HepG2 (cell line): ENCODE results near the gene TFEB. TPM values are rescaled to one million over a fixed set of nuclear protein-coding genes. Genes with fewer than 3 reads are reported as not detected.

Experiments used
- ATAC-seq: fragments of 200-7000 bp; cut with Tn5 transposase; 3 replicates; pipeline ENCODE4 v1.9.1; 2020; ENCODE audit warnings: mild to moderate bottlenecking, moderate library complexity
- BruUV-seq: library from RNA; stranded (reverse); fragments of 400-500 nt; replicated peaks from 2 replicates; lab custom pipeline; 2021; lab: Mats Ljungman, UMichigan
- CTCF ChIA-PET: fragments of 300-600 bp; formaldehyde crosslinking; extraction: SDS; loops from one replicate; lab custom pipeline; 2021; ENCODE audit warnings: low total read pairs, inconsistent platforms, low intra/inter-chr PET ratio; lab: Yijun Ruan, JAX
- POLR2A ChIA-PET: fragments of 350-600 bp; sonication (Branson Sonifier 250); formaldehyde crosslinking; loops from one replicate; lab custom pipeline; 2020; ENCODE audit warnings: antibody characterized with exemption, inconsistent platforms; lab: Yijun Ruan, JAX
- DNase-seq: peaks from one replicate; pipeline ENCODE4 v3.0.0-alpha.2; 2015; ENCODE audit warnings: low spot score
- FAIRE-seq: peaks from 3 replicates; lab custom pipeline; 2011; peaks lifted over from hg19 to GRCh38; lab: Jason Lieb, UNC
- H2AFZ ChIP-seq: one replicate; pipeline ENCODE4 v1.6.1; 2011; ENCODE audit warnings: low read length, inconsistent platforms
- H3K27ac ChIP-seq: fragments of 300-600 bp; 3 replicates; pipeline ENCODE4 v1.8.0; 2011; ENCODE audit warnings: mixed run types, mild to moderate bottlenecking, mixed read lengths, low read length, inconsistent platforms; ENCODE audit not compliant: insufficient read depth; ENCODE audit errors: extremely low read length
- H3K27me3 ChIP-seq, 2 experiments: fragments of 200-600 bp in 1 of 2; 2 replicates in 1 of 2; 3 replicates in 1 of 2; pipeline versions ENCODE4 v1.6.0 to v1.8.0; 2011; ENCODE audit warnings: low read length in 2 of 2, mild to moderate bottlenecking in 2 of 2, moderate library complexity in 2 of 2, inconsistent platforms in 1 of 2; ENCODE audit not compliant: insufficient read depth in 2 of 2, control insufficient read depth in 1 of 2
- H3K36me3 ChIP-seq, 2 experiments: fragments of 200-600 bp in 1 of 2; replicated peaks in 1 of 2; 2 replicates in 1 of 2; 3 replicates in 1 of 2; pipeline versions ENCODE4 v1.5.1 to v1.8.0; 2011; ENCODE audit warnings: low read length in 2 of 2, inconsistent platforms in 1 of 2; ENCODE audit not compliant: insufficient read depth in 2 of 2, control insufficient read depth in 1 of 2
- H3K4me1 ChIP-seq: 2 replicates; pipeline ENCODE4 v1.5.1; 2012; ENCODE audit warnings: low read length, inconsistent platforms; ENCODE audit not compliant: insufficient read depth
- H3K4me2 ChIP-seq: 2 replicates; pipeline ENCODE4 v1.6.0; 2011; ENCODE audit warnings: low read depth, low read length, inconsistent platforms
- H3K4me3 ChIP-seq, 3 experiments: fragments of 200-600 bp in 1 of 3; sonication (generic), shearing (Covaris generic) in 1 of 3; replicated peaks in 1 of 3; 2 replicates each; pipeline ENCODE4 v1.5.1; 2011 to 2016; ENCODE audit warnings: low read length in 3 of 3, inconsistent platforms in 2 of 3, low read depth in 2 of 3, mild to moderate bottlenecking in 2 of 3, control low read depth in 1 of 3, mixed read lengths in 1 of 3; ENCODE audit not compliant: insufficient read depth in 1 of 3
- H3K79me2 ChIP-seq: one replicate; pipeline ENCODE4 v1.6.1; 2011; ENCODE audit warnings: low read length, inconsistent platforms; ENCODE audit not compliant: insufficient read depth
- H3K9ac ChIP-seq: 2 replicates; pipeline ENCODE4 v1.6.0; 2011; ENCODE audit warnings: mild to moderate bottlenecking, low read depth, low read length, inconsistent platforms; ENCODE audit not compliant: insufficient read depth
- H3K9me3 ChIP-seq: 2 replicates; pipeline ENCODE4 v1.5.1; 2012; ENCODE audit warnings: mild to moderate bottlenecking, low read length
- H4K20me1 ChIP-seq: 2 replicates; pipeline ENCODE4 v1.6.0; 2011; ENCODE audit warnings: inconsistent platforms, mild to moderate bottlenecking, low read length, moderate library complexity; ENCODE audit not compliant: insufficient read depth
- GATA4 ChIP-seq: sonication (generic); IDR thresholded peaks from 2 replicates; pipeline ENCODE4 v1.6.1; 2016; ENCODE audit warnings: antibody characterized with exemption, low read depth, borderline replicate concordance
- JUND ChIP-seq: sonication (generic); formaldehyde crosslinking; IDR thresholded peaks from 2 replicates; pipeline ENCODE4 v1.8.0; 2022; ENCODE audit warnings: mild to moderate bottlenecking, missing genetic modification reagents
- KDM5A ChIP-seq: fragments of 200-600 bp; sonication (generic); IDR thresholded peaks from 2 replicates; pipeline ENCODE4 v1.7.0; 2018; ENCODE audit warnings: antibody characterized with exemption, mild to moderate bottlenecking, low read length, borderline replicate concordance
- ZNF143 ChIP-seq: sonication (generic); formaldehyde crosslinking; IDR thresholded peaks from 2 replicates; pipeline ENCODE4 v1.4.0; 2020; ENCODE audit warnings: missing genetic modification reagents
- ZNF44 ChIP-seq: sonication (generic); formaldehyde crosslinking; IDR thresholded peaks from 2 replicates; pipeline ENCODE4 v1.5.1; 2020; ENCODE audit warnings: mild to moderate bottlenecking, missing genetic modification reagents
- ZNF672 ChIP-seq: sonication (generic); formaldehyde crosslinking; IDR thresholded peaks from 2 replicates; pipeline ENCODE4 v1.8.1; 2022; ENCODE audit warnings: missing genetic modification reagents
- ZNF703 ChIP-seq: sonication (generic); formaldehyde crosslinking; IDR thresholded peaks from 2 replicates; pipeline ENCODE4 v1.5.1; 2020; ENCODE audit warnings: missing genetic modification reagents, mild to moderate bottlenecking, moderate library complexity, borderline replicate concordance
- ZNF737 ChIP-seq: sonication (generic); formaldehyde crosslinking; IDR thresholded peaks from 2 replicates; pipeline ENCODE4 v1.5.0; 2020; ENCODE audit warnings: missing genetic modification reagents, mild to moderate bottlenecking, borderline replicate concordance
- ZNF775 ChIP-seq: sonication (generic); formaldehyde crosslinking; IDR thresholded peaks from 2 replicates; pipeline ENCODE4 v1.4.0; 2020; ENCODE audit warnings: missing genetic modification reagents, mild to moderate bottlenecking, moderate library complexity, borderline replicate concordance
- WGBS: methylation state at CpG from one replicate; pipeline ENCODE4 v1.1.6; 2017; ENCODE audit warnings: low lambda C conversion rate; 5-methylcytosine and 5-hydroxymethylcytosine counted together
- in situ Hi-C: cut with HindIII; loops from 2 replicates; pipeline ENCODE4 v1.10.0; 2017; ENCODE audit warnings: low pct_unique_long_range_greater_than_20kb; ENCODE audit not compliant: extremely low pct_ligation_motif_present
- intact Hi-C: fragments of 100-400 bp; cut with micrococcal nuclease; formaldehyde crosslinking; loops from one replicate; pipeline ENCODE4 v1.10.0; 2022; ENCODE audit not compliant: unreplicated experiment
- polyA plus RNA-seq, 8 experiments: library from polyadenylated mRNA; depleted of rRNA in 3 of 8; stranded (reverse) in 7 of 8; unstranded in 1 of 8; fragments of >200 nt; fragmentation: Illumina TruSeq in 4 of 8; extraction: Trizol in 4 of 8; gene quantifications; 2 replicates each; pipeline versions ENCODE4 v1.2.1 to v1.2.3, GENCODE V29; 2011 to 2016; ENCODE audit warnings: low read depth in 4 of 8, missing spikeins in 1 of 8, mixed read lengths in 1 of 8; ENCODE audit not compliant: insufficient read depth in 1 of 8
- total RNA-seq, 5 experiments: library from RNA; depleted of rRNA; stranded (reverse); fragments of >200 nt; fragmentation: Illumina TruSeq; extraction: Trizol; gene quantifications; 2 replicates each; pipeline ENCODE4 v1.2.3, GENCODE V29; 2016; ENCODE audit warnings: low read depth in 1 of 5
- TF ChIP-seq, protein P1 (sequence below): sonication (generic); formaldehyde crosslinking; IDR thresholded peaks from 2 replicates; pipeline ENCODE4 v1.4.0; 2020; ENCODE audit warnings: mild to moderate bottlenecking, missing genetic modification reagents
- TF ChIP-seq, protein P2 (sequence below): sonication (generic); formaldehyde crosslinking; IDR thresholded peaks from 2 replicates; pipeline ENCODE4 v1.4.0; 2020; ENCODE audit warnings: missing genetic modification reagents, borderline replicate concordance
- TF ChIP-seq, protein P3 (sequence below): sonication (generic); formaldehyde crosslinking; IDR thresholded peaks from 2 replicates; pipeline ENCODE4 v1.4.0; 2020; ENCODE audit warnings: missing genetic modification reagents
- TF ChIP-seq, protein P4 (sequence below): sonication (generic); formaldehyde crosslinking; IDR thresholded peaks from 2 replicates; pipeline ENCODE4 v1.5.1; 2020; ENCODE audit warnings: missing genetic modification reagents, mild to moderate bottlenecking, borderline replicate concordance

The TFEB gene
- total and polyA plus RNA-seq, 2 of the 13 experiments (the other 11 are each of a cell fraction or from before 2014, with no cell fraction given): 13.3 to 18.7 TPM

DNA sequence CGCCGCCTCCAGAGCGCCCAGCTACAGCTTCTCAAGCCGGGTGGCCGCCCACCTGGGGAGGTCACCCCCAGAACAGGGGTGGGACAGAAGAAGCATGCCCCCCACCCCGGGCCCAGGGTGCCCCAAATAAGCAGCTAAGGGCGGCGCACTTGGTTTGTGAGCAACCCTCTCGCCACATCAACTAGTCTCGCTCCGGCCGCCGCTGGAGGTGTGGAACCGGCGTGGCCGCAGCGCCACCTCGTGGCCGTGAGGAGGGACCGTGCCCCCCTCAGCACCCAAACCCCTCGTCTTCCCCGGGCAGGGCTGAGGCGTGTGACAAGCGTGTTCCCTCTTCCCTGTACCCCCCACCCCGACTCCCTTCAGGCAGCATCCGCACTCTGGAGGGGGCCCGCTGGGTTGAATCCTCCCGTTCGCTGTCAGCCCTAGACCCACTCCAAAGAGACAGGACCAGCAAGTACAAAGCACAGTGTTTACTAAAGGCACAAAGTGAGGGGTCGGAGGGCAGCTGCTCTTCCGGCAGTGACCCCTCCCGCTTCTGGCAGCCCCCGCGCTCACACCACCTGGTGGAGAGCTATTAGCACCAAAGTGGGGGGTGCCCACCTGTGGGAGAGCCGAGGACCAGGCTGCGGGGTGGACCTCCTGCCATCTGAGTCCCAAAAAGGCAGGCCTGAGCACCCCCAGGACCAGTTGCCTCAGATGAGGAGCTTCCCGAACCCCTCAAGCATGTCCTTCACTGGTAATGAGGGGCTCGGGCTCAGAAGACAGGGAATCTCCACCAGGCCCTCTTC, 51.7 kb downstream of the TFEB start:
- Histone ChIP-seq H3K4me1 (peaks cover 26% of the 10 kb centered on the region), H3K9me3 (no peaks in the 10 kb centered on the region), H3K27ac (no peak overlapping the region), H2AFZ (no peak overlapping the region), H4K20me1 (no peaks in the 10 kb centered on the region), H3K4me2 (peak overlapping the region; percentile 73), H3K36me3 (peaks cover 5 to 7% of the 10 kb centered on the region in 2 experiments; a peak in 1 of 5 replicates), H3K4me3 (peak overlapping the region in 2 of 3 experiments; percentile 36 to 60; a peak in 4 of 6 replicates), H3K27me3 (peaks cover 7 to 23% of the 10 kb centered on the region in 2 experiments; a peak in 3 of 5 replicates), H3K9ac (peak overlapping the region; percentile 3; the same call in 1 of the 2 replicates), H3K79me2 (no peaks in the 10 kb centered on the region)
- CTCF ChIA-PET: interaction anchor here (0.8 to 6.0 kb wide), 7 partner anchors 9 to 316 kb away, joined by 3 to 154 read pairs (median 4); no protein-coding TSS in a partner anchor
- in situ Hi-C loops (loop anchor here (5.0 kb wide), 3 partner anchors 81 to 311 kb away; no protein-coding TSS in a partner anchor), intact Hi-C loops (loop anchor here (5.0 kb wide), 1 partner anchor 376 kb away; no protein-coding TSS in a partner anchor)
- DNase-seq: peak; percentile 57
- FAIRE-seq: peak; percentile 82
- POLR2A ChIA-PET: interaction anchor here (0.5 to 1.1 kb wide), 2 partner anchors 50 to 195 kb away, joined by 3 read pairs; no protein-coding TSS in a partner anchor
- WGBS: 35% methylated on average over 11 of the region's 38 CpGs
- ATAC-seq: peak; percentile 87
- BruUV-seq: no TSS peak
- TF ChIP-seq, protein P1, sequence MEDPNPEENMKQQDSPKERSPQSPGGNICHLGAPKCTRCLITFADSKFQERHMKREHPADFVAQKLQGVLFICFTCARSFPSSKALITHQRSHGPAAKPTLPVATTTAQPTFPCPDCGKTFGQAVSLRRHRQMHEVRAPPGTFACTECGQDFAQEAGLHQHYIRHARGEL (CRISPR knock-in tag): 0 out of 2 replicates have a peak, but pooled peaks have one; percentile 45
- TF ChIP-seq KDM5A (no peak), ZNF44 (CRISPR knock-in tag) (peak; percentile 74), ZNF672 (no peak), ZNF775 (CRISPR knock-in tag) (no peak), GATA4 (no peak), JUND (CRISPR knock-in tag) (peak; percentile 21; the same call in 1 of the 2 replicates), ZNF703 (CRISPR knock-in tag) (no peak), ZNF143 (no peak), ZNF737 (CRISPR knock-in tag) (no peak)
- TF ChIP-seq, protein P2, sequence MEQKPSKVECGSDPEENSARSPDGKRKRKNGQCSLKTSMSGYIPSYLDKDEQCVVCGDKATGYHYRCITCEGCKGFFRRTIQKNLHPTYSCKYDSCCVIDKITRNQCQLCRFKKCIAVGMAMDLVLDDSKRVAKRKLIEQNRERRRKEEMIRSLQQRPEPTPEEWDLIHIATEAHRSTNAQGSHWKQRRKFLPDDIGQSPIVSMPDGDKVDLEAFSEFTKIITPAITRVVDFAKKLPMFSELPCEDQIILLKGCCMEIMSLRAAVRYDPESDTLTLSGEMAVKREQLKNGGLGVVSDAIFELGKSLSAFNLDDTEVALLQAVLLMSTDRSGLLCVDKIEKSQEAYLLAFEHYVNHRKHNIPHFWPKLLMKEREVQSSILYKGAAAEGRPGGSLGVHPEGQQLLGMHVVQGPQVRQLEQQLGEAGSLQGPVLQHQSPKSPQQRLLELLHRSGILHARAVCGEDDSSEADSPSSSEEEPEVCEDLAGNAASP: peak; percentile 47; the same call in 1 of the 2 replicates
- TF ChIP-seq, protein P3, sequence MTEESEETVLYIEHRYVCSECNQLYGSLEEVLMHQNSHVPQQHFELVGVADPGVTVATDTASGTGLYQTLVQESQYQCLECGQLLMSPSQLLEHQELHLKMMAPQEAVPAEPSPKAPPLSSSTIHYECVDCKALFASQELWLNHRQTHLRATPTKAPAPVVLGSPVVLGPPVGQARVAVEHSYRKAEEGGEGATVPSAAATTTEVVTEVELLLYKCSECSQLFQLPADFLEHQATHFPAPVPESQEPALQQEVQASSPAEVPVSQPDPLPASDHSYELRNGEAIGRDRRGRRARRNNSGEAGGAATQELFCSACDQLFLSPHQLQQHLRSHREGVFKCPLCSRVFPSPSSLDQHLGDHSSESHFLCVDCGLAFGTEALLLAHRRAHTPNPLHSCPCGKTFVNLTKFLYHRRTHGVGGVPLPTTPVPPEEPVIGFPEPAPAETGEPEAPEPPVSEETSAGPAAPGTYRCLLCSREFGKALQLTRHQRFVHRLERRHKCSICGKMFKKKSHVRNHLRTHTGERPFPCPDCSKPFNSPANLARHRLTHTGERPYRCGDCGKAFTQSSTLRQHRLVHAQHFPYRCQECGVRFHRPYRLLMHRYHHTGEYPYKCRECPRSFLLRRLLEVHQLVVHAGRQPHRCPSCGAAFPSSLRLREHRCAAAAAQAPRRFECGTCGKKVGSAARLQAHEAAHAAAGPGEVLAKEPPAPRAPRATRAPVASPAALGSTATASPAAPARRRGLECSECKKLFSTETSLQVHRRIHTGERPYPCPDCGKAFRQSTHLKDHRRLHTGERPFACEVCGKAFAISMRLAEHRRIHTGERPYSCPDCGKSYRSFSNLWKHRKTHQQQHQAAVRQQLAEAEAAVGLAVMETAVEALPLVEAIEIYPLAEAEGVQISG (CRISPR knock-in tag): peak; percentile 33; the same call in 1 of the 2 replicates
- TF ChIP-seq, protein P4, sequence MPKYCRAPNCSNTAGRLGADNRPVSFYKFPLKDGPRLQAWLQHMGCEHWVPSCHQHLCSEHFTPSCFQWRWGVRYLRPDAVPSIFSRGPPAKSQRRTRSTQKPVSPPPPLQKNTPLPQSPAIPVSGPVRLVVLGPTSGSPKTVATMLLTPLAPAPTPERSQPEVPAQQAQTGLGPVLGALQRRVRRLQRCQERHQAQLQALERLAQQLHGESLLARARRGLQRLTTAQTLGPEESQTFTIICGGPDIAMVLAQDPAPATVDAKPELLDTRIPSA (CRISPR knock-in tag): no peak
